Glutamatergic neuron (in vitro differentiated cells): Measurements from ENCODE around the gene LAMA5. TPM values are rescaled to one million over a fixed set of nuclear protein-coding genes. Genes with fewer than 3 reads are reported as not detected.

Source experiments
- DNase-seq: peaks from one replicate; pipeline ENCODE4 v3.0.0; 2022
- H3K27ac Mint-ChIP-seq: one replicate; pipeline ENCODE4 v1.8.0; 2020; ENCODE audit warnings: mild to moderate bottlenecking, mixed read lengths, inconsistent platforms; ENCODE audit not compliant: unreplicated experiment
- H3K27me3 Mint-ChIP-seq: one replicate; pipeline ENCODE4 v1.8.0; 2020; ENCODE audit warnings: mild to moderate bottlenecking, moderate library complexity, mixed read lengths, inconsistent platforms; ENCODE audit not compliant: unreplicated experiment
- H3K36me3 Mint-ChIP-seq: one replicate; pipeline ENCODE4 v1.8.0; 2020; ENCODE audit warnings: mild to moderate bottlenecking, mixed read lengths, inconsistent platforms; ENCODE audit not compliant: unreplicated experiment
- H3K4me1 Mint-ChIP-seq: one replicate; pipeline ENCODE4 v1.8.0; 2020; ENCODE audit warnings: mild to moderate bottlenecking, low read depth, mixed read lengths, inconsistent platforms; ENCODE audit not compliant: unreplicated experiment
- H3K4me3 Mint-ChIP-seq: one replicate; pipeline ENCODE4 v1.8.0; 2020; ENCODE audit warnings: mild to moderate bottlenecking, mixed read lengths, inconsistent platforms; ENCODE audit not compliant: unreplicated experiment
- H3K9me3 Mint-ChIP-seq: one replicate; pipeline ENCODE4 v1.8.0; 2020; ENCODE audit warnings: mild to moderate bottlenecking, moderate library complexity, mixed read lengths, inconsistent platforms; ENCODE audit not compliant: unreplicated experiment
- CTCF ChIP-seq: fragments of 200-600 bp; sonication (generic); IDR thresholded peaks from one replicate; pipeline ENCODE4 v1.5.0; 2021; ENCODE audit not compliant: partially characterized antibody, unreplicated experiment
- total RNA-seq: library from RNA; stranded (reverse); fragmentation: NEBNext Ultra II Directional; extraction: Animal tissue kit (Norgen Biotek cat#: 25700); gene quantifications from one replicate; pipeline ENCODE4 v1.2.1, GENCODE V29; 2021; ENCODE audit not compliant: unreplicated experiment

The LAMA5 gene
- total RNA-seq, 1 donor from 2014 or later: 724 TPM

GRCh38 chr20:62303062-62303339, 64.1 kb downstream of the LAMA5 start:
- no peak for DNase-seq
- H3K4me3 Mint-ChIP-seq: no peak overlapping the region
- no peak for TF ChIP-seq CTCF
- H3K27me3 Mint-ChIP-seq: peaks cover 2% of the 10 kb centered on the region
- H3K27ac Mint-ChIP-seq: no peak overlapping the region
- H3K9me3 Mint-ChIP-seq: peaks cover 16% of the 10 kb centered on the region
- peaks cover 18% of the 10 kb centered on the region for H3K4me1 Mint-ChIP-seq
- H3K36me3 Mint-ChIP-seq: no peaks in the 10 kb centered on the region

DNA sequence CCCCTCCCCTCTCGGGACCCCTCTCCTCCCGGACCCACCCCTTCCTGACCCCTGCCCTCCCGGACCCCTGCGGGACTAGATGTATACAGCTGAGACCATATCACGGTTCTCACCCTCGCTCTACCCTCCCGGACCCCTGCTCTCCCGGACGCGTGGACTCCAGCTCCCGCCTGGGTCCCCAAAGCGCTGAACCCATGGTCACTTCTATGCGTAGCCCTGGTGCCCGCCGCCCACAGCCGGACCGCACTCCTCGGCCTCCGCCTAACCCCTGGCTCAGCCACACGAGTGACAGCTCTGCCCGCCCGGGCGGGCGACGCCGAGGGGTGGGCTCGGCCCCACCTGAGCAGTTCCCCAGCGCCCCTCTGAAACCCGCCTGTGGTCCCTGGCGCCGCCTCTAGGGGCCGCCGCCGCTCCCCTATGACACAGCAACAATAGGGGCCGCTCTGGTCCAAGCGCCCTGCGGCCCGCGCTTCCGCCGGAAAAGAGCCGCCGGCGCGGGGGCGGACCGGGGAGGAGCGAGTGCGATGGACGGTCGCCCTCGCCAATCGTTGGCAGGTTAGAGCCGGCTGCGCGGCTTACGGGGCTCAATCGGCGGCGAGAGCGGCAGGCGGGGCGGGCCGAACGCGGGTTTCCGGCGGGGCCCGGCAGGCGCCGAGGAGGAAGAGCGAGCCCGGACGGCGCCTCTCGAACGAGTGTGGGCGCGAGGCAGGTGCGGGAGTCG, 64.6 kb downstream of the LAMA5 start, which contains the start of gene ADRM1:
TSS of gene ADRM1 (plus strand) at position 657 of the 721 bp plus-strand sequence. CDS start 572 bp downstream, outside the sequence.
- Mint-ChIP-seq H3K36me3 (no peaks in the 10 kb centered on the region), H3K27me3 (peaks cover 2% of the 10 kb centered on the region), H3K4me1 (peaks cover 18% of the 10 kb centered on the region), H3K9me3 (peaks cover 16% of the 10 kb centered on the region), H3K4me3 (peak within 1 kb of the TSS; percentile 89), H3K27ac (peak within 1 kb of the TSS; percentile 77)
- TF ChIP-seq CTCF: peak; percentile 82
- peak; percentile 98 for DNase-seq

DNA sequence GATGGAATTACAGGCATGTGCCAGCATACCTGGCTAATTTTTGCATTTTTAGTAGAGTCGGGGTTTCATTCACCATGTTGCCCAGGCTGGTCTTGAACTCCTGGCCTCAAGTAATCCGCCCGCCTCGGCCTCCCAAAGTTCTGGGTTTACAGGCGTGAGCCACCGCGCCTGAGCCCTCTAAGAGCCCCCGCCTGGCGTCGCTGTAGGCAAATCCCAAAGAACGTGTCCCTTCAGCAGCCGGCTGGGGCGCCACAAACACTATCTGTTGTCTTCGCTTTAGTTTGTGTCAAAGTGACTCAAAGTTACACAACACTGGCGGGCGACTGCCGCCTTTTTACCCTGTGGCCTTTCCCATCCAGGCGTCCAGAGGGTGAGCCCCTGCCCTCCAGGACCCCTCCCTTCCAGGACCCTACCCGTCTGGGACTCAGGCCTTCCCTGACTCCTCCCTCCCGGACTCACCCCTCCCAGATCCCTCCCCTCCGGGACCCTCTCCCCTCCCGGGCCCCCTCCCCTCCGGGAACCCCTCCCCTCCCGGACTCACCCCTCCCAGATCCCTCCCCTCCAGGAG, 65.3 kb downstream of the LAMA5 start:
- peaks cover 18% of the 10 kb centered on the region for H3K4me1 Mint-ChIP-seq
- DNase-seq: peak; percentile 89
- H3K4me3 Mint-ChIP-seq: peak overlapping the region; percentile 88
- H3K27ac Mint-ChIP-seq: peak overlapping the region; percentile 77
- no peak for TF ChIP-seq CTCF
- peaks cover 16% of the 10 kb centered on the region for H3K9me3 Mint-ChIP-seq
- peaks cover 2% of the 10 kb centered on the region for H3K27me3 Mint-ChIP-seq
- H3K36me3 Mint-ChIP-seq: no peaks in the 10 kb centered on the region

DNA sequence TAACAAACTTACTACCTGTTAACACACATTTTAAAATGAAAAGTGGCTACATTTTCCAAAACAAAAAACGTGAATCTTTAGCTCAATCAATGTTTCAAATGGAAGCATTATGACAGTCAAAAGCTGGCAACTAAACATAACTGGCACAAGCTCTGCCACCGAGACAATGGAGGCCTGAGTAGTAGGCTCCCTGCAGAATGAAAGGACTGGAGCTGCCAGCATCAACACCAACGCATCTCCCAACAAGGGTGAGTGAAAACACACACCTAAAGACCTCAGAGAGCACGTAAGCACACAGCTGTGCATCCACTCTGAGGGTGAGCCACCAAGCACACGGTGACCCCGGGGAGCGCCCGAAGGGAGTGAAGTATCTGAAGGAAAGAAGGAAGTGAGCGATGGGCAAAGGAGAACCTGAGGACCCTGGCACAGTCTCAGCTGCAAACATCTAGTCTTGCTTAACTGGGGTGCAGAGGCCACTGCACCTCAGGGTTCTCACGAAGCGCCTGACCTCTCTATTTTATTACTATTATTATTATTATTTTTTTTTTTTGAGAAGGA, 65.9 kb downstream of the LAMA5 start:
- Mint-ChIP-seq H3K27me3 (peaks cover 2% of the 10 kb centered on the region), H3K4me3 (peak overlapping the region; percentile 73), H3K4me1 (peaks cover 18% of the 10 kb centered on the region), H3K27ac (peak overlapping the region; percentile 46), H3K36me3 (no peaks in the 10 kb centered on the region), H3K9me3 (peaks cover 16% of the 10 kb centered on the region)
- no peak for DNase-seq
- TF ChIP-seq CTCF: no peak

DNA sequence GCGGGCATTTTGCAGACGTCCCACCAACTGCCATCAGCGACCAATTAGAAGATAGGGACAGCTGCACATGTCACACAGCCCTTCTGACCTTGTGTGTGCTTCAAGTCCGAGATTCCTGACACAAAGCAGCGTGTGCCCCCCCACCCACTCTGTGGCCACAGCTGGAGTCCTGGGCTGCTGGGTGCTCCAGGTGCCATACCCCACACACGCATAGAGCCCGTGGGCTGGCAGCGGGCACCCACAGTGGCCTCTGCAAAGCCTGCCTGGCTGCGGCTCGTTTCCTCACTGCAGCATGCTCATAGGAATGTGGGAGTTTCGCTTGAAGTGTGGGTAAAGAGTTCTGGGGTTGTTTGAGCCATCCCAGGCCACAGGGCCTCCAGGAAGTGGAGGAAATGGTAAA, 66.8 kb downstream of the LAMA5 start:
- TF ChIP-seq CTCF: no peak
- H3K4me1 Mint-ChIP-seq: peaks cover 15% of the 10 kb centered on the region
- no peak for DNase-seq

More for the DNA sequence above, 66.8 kb downstream of the LAMA5 start:
- H3K9me3 Mint-ChIP-seq: peaks cover 13% of the 10 kb centered on the region
- H3K27me3 Mint-ChIP-seq: peaks cover 2% of the 10 kb centered on the region
- H3K36me3 Mint-ChIP-seq: no peaks in the 10 kb centered on the region
- H3K27ac Mint-ChIP-seq: no peak overlapping the region
- H3K4me3 Mint-ChIP-seq: no peak overlapping the region
